Sciatic nerve (tissue), 2 donors: ENCODE data around the gene AP1B1. TPM values are rescaled to one million over a fixed set of nuclear protein-coding genes. Genes with fewer than 3 reads are reported as not detected.
"Not testable (repeated sequence)": the region's sequence is repeated elsewhere in the genome, so short reads cannot be mapped to it uniquely, and the experiment has no call there.

Experiments
- ATAC-seq: fragments of 200-7000 bp; cut with Tn5 transposase; one replicate; pipeline ENCODE4 v1.9.1; 2020; ENCODE audit warnings: mild to moderate bottlenecking, moderate library complexity
- DNase-seq: peaks from one replicate; pipeline ENCODE4 v3.0.0-alpha.2; 2020; ENCODE audit warnings: low spot score
- intact Hi-C: fragments of 100-400 bp; cut with DNase I; formaldehyde crosslinking; loops from one replicate; pipeline ENCODE4 v1.14.2; 2022
- total RNA-seq: library from RNA; stranded (reverse); fragmentation: NEBNext Ultra II Directional; extraction: Animal tissue kit (Norgen Biotek cat#: 25700); gene quantifications from one replicate; pipeline ENCODE4 v1.2.1, GENCODE V29; 2021
- donor health status: DM: no; HTN: no; CAD: no.
- donor health status: DM: no; HTN: no; CAD: no.

The AP1B1 gene
- 47.1 TPM for total RNA-seq

DNA sequence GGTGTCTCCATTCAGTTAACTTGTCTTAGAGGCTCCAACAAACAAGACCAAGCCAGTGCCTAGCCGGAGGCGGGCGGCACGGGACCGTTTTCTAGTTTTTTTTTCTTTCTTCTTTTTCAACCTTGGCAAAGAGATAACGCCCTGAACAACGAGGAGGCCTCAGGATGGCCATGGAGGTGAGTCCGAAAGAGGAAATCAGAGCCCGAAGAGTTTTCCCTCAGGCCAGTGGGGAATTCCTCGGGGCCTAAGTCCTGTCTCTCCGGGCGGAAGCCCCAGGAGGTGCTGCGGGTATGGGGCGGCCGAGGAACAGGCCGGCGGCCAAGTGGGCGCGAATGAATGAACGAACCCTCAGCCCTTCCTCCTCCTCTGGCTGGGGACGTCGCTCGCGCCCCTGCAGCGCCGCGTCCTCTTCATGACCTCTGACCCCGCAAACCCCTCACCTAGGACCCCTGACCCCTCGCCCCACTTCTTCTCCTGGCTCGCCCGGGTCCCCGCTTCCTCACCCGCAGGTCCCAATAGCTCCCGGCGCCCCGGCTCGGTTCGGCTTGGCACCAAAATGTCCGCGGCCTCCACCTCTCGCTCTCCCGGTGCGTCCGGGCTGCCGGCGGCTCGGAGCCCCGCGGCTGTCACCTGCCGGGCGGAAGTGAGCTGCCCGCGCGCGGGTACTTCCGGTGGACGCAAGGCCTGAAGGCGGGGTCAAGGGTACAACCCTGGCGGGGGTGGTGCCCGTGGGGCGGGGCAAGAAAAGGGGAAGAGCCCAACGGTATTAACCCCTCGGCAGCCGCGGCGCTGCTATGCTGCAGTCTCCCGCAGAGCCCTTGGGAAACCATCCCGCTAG, at the start of gene AP1B1:
AP1B1 (minus strand) TSS at position 650 of the 838 bp plus-strand sequence. CDS start 21,327 bp downstream, outside the sequence.
- ATAC-seq, result peak; percentile 97
- intact Hi-C loops, result no loop called here
- peak; percentile 96 for DNase-seq

DNA sequence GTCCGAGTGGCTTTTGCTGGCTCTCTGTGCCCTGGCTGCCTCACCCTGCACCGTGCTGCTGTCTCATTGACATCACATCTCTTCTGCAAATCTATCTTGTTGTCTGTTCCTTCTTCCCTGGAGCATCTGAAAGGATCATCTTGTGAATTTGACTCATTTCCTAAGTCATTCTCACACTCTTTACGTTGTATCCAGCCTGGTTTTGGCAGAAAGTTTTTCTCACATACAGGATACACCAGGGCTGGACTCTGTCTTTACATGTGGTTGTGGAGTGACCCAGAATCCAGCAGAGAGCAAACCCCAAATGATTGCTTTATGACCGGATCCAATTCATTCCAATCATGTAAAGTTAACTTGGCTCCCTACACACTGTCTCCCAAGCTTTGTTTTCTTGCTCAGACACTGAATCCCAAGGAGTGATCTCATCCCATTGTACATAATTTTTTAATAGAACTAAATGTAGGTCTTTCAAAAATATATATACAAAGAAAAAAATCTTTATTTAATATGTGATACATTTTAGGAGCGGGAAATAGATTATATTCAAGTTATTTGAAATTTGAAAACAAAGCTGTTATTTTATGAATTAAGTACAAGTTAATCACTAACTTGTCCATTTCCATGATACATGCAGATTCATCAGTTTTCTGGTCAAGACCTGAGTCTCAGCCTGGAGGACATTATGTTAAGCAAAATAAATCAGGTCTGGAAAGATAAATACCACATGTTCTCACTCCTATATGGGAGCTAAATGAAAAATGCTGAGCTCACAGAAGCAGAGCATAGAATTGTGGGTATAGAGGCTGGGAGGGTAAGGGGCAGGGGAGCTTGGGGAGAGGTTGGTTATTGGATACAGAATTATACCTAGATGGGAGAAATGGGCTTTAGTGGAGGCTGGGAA, 47.1 kb upstream of the AP1B1 start:
- ATAC-seq (no peak), DNase-seq (no peak)
- intact Hi-C loops, result no loop called here

DNA sequence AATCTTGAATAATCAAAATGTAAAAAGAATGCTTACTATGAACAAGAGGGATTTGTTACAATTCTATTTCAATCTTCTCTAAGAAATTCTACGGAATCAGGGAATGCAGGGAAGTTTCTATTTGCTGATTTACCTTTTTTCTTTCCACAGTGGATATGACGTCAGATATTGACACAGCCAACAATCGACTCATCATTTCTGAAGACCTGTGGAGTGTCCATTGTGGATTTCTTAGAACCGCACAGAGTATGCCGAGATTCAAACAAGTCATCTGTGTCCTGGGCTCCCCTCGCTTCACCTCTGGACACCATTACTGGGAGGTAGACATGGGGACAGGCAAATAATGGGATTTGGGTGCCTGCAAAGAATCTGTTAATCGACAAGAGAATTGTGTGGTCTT, 45.9 kb upstream of the AP1B1 start:
- no peak for DNase-seq
- ATAC-seq, result no peak
- intact Hi-C loops, result no loop called here

DNA sequence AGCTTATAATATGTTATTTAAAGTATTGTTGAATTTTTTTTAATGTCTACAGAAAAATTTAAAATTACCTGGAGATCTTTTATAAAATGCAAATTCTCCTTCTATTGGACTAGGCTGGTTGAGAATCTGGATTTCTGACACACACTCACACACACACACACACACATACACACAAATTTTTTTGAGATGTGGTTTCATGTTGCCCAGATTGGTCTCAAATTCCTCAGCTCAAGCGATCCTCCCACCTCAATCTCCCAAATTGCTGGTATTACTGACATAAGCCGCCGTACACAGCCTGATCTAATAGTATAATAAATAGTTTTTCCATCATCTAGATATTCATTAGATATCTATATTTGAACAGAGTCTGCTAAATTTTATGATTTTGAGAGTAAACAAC, 45.5 kb upstream of the AP1B1 start:
- no peak for DNase-seq
- intact Hi-C loops, result no loop called here
- no peak for ATAC-seq

DNA sequence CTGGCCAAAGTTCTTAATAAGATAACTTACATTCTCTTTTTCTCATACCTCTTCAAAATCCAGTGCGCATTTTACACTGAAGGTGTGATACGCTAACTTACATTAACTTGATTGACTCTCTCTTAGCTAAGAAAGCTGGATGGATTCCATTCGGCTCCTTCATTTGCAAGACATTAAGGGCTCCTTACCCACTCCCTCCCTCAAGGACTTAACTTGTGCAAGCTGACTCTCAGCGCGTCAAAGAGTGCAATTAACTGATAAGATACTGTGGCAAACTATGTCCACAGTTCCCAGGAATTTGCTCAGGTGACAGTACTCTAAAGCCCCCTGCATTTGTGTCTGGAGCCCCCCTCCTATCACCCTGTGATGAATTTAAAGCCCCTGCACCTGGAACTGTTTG, 43.6 kb upstream of the AP1B1 start:
- intact Hi-C loops, result no loop called here
- no peak for DNase-seq
- ATAC-seq, result no peak

DNA sequence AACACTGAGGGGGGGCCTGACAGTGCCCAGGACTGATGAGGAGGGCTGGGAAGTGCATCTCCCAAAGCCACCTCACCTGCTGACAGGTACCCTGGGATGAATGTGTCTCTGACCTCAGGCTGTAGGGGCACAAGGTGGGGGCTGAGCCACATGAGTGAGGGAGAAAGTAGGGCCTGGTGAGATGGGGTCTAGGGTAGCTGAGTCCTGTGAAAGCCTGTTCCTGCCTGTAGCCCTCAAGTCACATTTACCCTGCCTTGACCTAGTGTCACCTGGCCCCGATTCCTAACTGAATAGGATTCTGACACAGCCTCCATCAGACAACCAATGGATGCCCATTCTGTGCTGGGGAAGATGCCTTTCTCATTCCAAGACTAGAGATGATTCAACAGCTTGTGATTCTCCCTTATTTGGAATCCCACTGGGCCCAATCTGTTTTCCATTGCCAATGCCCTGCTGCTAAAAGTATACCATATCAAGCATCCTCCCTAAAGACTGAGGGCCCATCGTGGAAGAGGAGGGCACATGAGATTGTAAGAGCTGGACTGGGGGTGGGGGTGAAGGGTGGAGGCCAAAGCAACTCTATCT, 38.9 kb upstream of the AP1B1 start:
- no peak for DNase-seq
- intact Hi-C loops, result no loop called here
- no peak for ATAC-seq

DNA sequence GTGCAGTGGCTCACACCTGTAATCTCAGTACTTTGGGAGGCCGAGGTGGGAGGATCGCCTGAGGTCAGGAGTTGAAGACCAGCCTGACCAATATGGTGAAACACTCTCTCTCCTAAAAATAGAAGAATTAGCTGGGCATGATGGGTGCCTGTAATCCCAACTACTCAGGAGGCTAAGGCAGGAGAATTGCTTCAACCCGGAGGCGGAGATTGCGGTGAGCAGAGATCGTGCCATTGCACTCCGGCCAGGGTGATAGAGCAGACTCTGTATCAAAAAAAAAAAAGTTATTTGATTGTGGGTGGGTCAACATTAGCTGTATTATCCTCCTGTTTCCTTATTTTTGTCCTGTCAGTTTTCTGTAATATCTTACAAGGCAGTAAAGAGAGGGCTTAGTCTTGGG, 38.1 kb upstream of the AP1B1 start:
- intact Hi-C loops, result no loop called here

DNA sequence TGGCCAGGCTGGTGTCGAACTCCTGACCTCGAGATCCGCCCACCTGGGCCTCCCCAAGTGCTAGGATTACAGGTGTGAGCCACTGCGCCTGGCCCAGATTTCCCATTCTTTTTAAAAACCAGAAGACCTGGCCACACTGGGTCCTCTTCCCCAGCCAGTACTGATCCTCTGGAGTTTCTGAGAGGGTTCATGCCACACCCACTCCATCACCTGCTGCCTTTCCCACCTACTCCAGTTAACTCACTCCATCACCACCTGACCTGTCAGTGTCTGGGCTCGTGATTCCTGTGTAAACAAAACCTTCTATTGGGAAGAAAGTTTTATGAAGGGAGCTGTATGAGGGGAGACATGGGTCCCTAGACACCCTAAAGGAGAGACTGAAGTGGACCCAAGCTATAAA, 30.3 kb upstream of the AP1B1 start:
- DNase-seq, intact Hi-C loops, ATAC-seq: not testable (repeated sequence)

More for the DNA sequence above, 38.1 kb upstream of the AP1B1 start:
- ATAC-seq (no peak), DNase-seq (no peak)

DNA sequence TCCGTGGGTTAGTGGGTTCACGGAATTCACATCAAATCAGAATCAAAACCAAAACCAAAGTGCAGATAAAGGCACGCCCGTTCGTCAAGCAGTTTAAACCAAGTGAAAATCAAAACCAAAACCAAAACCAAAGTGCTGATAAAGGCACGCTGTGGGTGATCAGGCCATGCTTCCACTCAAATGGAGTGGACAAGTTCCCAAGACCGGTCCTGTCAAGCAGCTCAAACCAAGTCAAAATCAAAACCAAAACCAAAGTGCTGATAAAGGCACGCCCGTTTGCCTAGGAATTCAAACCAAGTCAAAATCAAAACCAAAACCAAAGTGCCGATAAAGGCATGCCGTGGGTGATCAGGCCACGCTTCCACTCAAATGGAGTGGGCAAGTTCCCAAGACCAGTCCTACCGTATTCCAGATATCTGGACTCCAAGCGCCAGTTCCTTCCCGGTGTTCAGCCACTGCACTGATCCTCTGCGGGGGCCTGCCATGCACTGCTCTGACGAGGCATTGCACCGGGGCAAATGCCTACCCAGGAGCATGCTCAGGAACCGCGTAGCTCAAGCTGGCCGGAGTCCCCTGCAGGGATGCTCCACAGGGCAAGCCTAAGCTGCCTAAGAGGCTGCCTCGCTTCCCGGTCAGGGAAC, 26.7 kb upstream of the AP1B1 start:
- peak; percentile 56 for ATAC-seq
- DNase-seq, intact Hi-C loops: not testable (repeated sequence)

DNA sequence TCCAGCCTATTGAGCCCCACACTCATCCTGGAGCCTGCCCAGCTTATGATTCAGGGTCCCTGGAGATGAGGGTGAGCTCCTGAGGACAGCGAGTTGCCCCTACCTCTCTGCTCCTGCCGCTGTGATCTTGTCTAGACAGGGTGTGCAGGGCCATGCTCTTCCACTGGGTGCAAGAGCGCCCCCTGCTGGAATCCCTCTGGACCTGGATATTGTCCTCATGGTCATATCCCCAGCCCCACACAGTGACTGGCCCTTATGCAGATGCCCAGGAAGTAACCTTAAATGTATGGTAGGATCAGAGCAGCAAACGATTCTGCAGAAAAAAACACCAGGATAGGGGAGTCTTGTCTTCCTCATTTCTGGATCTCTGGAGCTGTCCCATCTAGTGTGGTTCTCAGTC, 24.4 kb upstream of the AP1B1 start:
- ATAC-seq, result peak; percentile 61
- DNase-seq, intact Hi-C loops: not testable (repeated sequence)

DNA sequence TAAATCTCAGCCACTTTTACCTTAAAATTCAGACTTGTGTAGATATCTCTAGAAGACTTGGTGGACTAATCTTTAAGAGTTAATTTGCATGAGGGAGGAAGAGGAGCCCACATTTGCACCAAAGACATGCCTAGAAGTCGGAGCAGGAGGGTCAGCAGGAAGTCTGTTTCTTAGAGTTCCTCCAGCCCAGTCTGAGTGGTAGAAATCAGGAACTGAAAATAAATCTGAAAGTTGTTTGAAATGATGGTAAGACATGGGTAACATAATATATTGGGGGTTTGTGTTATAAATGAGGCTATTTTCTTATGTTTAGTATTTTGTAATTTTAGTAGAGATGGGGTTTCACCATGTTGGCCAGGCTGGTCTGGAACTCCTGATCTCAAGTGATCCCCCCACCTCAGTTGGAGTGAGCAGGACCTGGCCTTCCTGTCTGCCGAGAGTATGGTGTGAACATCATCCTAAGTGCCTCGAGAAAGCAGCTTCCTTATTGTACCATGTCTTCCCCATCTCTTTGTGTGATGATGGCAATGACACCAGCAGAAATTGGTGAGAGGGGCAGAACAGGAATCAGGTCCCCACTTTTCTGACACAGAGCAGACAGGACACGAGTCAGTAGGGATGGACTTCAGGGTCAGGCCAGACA, 23.3 kb upstream of the AP1B1 start:
- ATAC-seq, intact Hi-C loops, DNase-seq: not testable (repeated sequence)

DNA sequence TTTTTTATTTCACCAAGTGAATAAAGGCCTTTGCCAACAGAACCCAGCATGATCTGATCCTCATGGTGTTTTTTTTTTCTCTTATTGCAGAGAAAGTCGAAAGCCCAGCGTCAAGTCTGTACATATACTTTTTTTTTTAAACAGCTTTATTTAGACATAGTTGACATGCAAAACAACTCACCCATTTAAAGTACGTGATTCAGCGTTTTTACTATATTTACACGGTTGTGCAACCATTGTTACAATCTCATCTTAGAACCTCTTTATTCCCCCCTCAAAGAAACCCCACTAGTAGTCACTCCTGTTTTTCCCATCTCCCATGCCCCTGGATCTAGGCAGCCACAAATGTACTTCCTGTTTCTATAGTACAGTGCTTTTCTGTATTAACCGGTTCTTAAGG, 20.6 kb upstream of the AP1B1 start:
- intact Hi-C loops, result no loop called here
- DNase-seq (no peak), ATAC-seq (no peak)

DNA sequence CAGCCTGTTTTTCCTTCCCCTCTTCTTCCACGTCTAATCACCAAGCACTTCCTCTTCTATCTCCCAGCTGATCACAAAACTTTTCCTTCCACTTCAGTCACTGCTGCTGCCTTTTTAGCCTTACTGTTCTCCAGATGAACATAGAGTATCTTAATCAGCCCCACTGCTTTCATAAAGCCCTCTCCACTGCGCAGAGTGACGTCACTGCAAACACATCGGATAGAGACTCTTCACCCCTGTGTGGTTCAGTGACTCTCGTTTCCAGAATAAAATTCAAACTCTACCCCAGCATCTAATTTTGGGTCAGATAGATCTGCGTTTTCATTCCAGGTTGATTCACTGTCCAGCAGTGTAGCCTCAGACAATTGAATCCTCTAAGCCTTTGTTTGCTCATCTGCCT, 13.2 kb upstream of the AP1B1 start:
- ATAC-seq, DNase-seq, intact Hi-C loops: not testable (repeated sequence)

DNA sequence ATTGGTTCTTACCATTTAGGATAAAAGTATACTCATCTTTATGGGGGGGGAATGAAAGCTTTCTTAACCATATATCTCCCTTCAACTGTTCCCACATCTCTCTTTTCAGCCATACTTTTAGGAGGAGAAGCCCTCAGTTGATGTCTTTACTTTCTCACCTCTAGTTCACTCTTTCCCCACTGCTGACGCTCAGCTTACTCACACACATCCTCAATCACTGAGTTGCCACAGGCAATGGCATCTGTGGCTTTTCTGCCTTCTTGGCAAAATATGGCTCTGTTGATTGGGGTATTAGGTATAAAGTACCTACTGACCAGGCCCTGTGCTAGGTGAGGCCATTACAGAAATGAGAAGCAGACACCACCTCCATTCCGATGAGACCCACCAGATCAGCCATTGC, 12.2 kb upstream of the AP1B1 start:
- intact Hi-C loops, result no loop called here
- no peak for ATAC-seq
- no peak for DNase-seq

DNA sequence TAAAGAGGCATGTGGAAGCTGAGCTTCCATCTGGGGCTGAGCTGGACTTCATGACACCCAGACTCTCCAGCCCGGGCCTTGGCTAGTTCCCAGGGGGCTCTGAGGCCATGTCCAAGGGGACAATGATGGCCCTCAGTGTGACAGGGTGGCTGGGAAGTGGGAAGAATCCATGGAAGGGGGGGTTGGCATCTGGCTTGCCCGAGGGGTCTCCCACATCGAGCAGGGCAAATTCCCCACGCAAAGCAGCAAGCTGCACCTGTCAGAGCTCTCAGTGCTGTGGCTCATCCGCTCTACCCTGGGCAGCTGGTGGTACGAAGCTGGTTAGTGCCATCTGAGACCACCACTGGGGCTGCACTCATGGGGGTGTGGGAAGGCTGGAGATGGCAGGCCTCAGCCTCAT, 9.4 kb upstream of the AP1B1 start:
- no peak for ATAC-seq
- intact Hi-C loops, result no loop called here
- no peak for DNase-seq

DNA sequence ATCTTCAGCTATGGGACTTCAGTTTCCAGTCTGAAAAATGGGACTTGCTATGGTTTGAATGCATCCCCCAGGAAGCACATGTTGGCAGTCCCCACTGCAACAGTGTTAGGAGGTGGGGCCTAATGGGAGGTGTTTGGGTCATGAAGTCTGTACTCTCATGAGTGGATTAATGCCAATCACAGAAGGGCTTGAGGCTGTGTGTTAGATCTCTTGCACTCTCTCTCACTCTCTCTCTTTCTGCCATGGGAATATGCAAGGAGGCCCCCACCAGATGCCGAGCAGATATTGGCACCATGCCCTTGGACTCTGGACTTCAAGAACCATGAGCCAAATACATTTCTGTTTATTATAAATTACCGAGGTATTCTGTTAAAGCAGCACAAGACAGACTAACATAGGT, 7.8 kb upstream of the AP1B1 start:
- ATAC-seq, result no peak
- intact Hi-C loops, result no loop called here
- DNase-seq, result no peak

DNA sequence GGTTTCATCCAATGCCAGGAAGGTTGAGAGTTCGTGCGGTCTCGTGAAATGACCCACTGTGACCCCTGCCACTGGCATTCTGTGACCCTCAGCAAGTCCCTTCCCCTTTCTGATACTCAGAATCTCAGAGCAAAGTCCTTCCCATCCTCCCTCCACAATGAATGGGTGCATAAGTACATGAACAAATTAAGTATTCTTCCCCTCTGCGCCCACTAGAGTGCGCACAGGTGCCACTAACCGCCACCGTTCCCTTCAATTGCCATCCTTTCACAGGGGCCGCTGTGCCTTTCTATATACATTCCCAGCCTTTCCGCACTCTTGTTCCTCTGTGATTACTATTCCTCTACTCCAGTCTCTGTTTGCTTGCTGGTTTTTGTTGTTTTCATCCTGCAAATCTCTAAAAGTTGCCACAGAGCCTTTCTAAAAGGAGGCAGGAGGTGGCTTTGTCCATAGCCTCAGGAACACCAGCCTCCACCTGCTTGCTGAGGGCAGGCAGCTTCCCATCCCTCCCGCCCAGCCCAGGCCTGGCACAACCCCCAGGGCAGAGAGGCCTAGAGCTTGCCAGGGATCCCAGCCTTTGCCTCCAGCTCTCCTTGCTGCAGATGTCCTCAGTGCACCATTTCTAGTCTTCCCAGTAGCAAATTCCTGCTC, 6.7 kb upstream of the AP1B1 start:
- intact Hi-C loops, result no loop called here
- ATAC-seq (peak; percentile 91), DNase-seq (peak; percentile 76)

DNA sequence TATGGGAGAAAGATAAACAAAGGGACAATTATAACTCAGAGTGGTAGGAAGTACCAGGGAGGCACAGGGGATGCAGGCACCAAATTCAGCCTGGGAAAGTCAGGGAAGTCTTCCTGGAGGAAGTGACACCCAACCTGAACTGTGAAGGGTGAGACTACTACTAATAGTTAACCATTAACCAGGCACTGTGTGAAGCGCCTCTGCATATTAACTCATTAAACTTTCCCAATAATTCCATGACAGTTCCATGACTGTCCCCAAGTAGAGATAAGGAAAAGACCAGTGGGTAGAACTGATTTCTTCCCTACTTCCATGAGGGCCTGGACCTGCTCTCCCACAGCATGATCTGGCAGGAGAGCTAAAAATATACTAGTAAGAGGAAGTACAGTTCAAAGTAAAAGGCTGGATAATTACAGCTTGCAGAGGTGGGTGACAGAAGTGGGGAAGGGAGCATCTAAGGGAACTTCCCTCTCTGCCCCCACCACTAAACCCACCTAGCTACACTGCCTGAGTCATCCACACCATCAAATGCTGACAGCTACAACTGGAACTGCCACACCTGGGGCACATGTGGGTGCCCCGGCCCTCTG, 4.7 kb upstream of the AP1B1 start:
- no peak for DNase-seq

More for the DNA sequence above, 4.7 kb upstream of the AP1B1 start:
- no peak for ATAC-seq
- intact Hi-C loops, result no loop called here
